NCI-H748 (cell line): ENCODE results near the gene ACSL5.
A peak's percentile ranks its signal among the peaks of the same experiment; 100 is the strongest.
"Not testable (repeated sequence)": the region's sequence is repeated elsewhere in the genome, so short reads cannot be mapped to it uniquely, and the experiment has no call there.

Experiments
- DNase-seq: peaks from one replicate; lab custom pipeline; 2025; ENCODE audit not compliant: unreplicated experiment; lab: John Stamatoyannopoulos, UW

The ACSL5 gene

GRCh38 chr10:112374724-112375541, 1.0 kb downstream of the ACSL5 start:
- DNase-seq: no peak

- DNase-seq: no peak
These were observed 1.9 kb downstream of the ACSL5 start for GRCh38 chr10:112375721-112376395.

DNA sequence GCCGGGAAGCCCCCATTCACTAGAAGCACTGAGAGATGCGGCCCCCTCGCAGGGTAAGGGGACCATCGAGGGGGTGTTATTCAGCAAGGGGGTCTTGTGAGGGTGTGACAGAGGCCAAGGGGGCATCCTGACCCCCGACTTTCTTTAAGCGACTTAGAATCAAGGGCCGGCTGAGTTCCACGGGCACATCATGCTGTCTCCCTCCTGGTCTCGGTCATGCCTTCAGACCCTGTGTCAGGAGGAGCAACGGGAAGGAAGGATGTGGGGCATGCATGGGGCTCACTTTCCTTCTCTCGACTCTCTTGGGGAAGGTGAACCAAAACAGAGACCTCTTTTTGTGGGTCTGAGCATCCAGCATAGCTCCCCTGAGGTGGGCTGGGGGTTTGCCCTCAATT, 2.5 kb downstream of the ACSL5 start:
- DNase-seq: no peak

DNA sequence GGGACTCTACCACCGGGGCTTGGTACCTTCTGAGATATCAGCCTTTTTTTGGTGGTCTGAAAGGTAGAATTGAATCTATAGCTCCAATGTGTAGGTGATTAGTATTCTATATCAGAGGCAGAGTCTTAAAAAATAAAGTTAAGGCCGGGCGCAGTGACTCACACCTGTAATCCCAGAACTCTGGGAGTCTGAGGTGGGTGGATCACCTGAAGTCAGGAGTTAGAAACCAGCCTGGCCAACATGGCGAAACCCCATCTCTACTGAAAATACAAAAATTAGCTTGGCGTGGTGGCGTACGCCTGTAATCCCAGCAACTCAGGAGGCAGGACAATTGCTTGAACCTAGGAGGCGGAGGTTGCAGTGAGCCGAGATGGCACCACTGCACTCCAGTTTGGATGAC, 3.2 kb downstream of the ACSL5 start:
- not testable (repeated sequence) for DNase-seq

DNA sequence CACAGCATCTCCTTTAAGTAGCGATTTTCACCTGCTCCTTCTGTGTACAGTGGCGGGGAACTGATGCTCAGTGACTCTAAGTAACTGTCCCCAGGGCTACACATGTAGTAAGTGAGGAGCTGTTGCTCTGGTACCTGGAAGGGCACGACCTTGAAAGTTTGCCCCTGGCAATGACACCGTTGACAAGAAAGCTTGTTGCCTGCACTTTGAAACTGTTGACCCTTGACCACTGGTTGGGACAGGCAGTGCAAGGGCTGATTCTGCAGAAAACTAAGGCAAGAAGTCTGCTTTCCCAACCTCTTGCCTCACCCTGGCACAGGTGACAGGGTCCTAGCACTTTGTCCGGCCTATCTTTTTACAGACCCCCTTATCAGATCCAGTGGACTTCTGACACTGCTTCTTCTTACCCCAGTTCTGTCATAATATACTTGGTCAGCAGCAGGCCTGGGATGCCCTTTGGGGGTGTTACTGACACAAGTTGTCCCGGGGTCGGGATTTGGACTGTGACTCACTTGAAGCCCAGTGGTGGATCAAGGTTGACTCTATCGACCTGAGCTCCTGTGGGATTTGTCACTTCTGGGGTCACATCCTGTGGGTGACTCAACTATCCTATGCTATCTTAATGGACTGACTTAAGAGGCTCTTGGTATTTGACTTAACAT, 5.8 kb downstream of the ACSL5 start:
- DNase-seq: no peak

GRCh38 chr10:112382515-112383235, 8.8 kb downstream of the ACSL5 start:
- DNase-seq: no peak

GRCh38 chr10:112383325-112383724, 9.4 kb downstream of the ACSL5 start:
- no peak for DNase-seq

- DNase-seq: no peak
These were observed 10.2 kb downstream of the ACSL5 start for GRCh38 chr10:112384141-112384540.

GRCh38 chr10:112385201-112385600, 11.3 kb downstream of the ACSL5 start:
- DNase-seq: no peak

DNA sequence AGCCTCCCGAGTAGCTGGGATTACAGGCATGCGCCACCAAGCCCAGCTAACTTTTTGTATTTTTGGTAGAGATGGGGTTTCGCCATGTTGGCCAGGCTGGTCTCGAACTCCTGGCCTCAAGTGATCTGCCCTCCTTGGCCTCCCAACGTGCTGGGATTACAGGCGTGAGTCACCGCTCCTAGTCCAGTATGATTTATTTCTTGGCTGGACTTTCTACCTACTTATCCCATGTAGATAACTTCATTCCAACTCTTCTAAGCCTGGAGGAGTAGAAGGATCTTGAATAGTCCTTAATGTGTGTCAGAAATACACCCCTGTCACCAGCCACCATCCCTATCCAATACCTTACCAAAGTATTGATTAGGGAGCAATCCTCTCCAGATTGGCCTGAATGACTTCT, 14.1 kb downstream of the ACSL5 start:
- DNase-seq: not testable (repeated sequence)

- DNase-seq: no peak
These were observed 14.6 kb downstream of the ACSL5 start for GRCh38 chr10:112388548-112388947.

- no peak for DNase-seq
These were observed 15.4 kb downstream of the ACSL5 start for GRCh38 chr10:112389271-112389822.

- DNase-seq: no peak
These were observed 16.3 kb downstream of the ACSL5 start for GRCh38 chr10:112390125-112390703.

GRCh38 chr10:112393341-112393740, 19.4 kb downstream of the ACSL5 start:
- DNase-seq: no peak

- no peak for DNase-seq
These were observed 19.9 kb downstream of the ACSL5 start for GRCh38 chr10:112393827-112394226.

DNA sequence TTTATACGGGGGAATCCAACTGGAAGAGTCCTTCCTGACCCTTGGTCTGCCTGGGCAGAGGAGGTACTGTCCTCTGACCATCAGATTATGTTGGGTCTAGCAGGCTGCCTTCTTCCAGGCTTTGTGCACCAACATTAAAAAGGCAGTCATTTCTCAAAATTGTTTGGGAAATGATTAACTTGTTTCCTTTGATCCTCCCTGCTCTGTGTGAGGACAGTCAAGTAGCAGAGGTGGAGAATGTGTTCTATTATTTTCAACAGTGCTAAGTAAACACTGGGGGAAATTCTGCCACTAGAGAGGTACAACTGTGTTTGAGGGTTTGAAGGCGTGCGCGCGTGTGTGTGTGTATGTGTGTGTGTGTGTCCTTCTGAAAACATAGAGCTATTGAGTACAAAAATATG, 20.6 kb downstream of the ACSL5 start:
- DNase-seq: peak; percentile 27

DNA sequence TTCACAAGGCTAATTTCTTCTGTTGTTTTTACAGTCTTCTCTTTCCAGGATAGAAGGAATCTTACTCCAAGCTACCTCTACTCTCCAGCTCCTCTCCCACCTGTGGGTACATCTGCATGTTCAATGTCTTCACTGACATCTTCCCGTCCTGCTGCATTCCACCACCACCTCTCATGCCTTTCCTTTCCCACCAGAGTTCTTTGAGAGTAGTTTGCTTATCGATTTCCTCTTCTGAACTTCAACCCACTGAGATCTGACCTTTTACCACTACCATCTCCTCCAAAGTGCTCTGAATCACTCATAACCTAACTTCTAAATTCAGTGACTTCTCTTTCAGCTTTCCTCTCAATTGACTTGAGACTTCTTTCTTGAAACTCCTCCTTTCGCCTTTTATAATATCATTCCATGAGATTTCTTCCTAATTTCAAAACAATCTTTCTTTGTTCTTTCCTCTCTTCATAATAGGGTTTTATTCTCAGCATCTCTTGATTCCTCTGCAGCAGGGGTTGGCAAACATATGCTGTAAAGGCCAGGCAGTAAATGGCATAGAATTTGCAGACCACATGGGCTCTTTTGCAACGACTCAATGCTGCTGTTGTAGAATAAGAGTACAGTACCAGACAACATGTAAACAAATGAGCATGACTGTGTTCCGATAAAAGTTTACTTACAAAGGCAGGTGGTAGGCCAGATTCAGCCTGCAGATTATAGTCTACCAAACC, 22.1 kb downstream of the ACSL5 start:
- no peak for DNase-seq

DNA sequence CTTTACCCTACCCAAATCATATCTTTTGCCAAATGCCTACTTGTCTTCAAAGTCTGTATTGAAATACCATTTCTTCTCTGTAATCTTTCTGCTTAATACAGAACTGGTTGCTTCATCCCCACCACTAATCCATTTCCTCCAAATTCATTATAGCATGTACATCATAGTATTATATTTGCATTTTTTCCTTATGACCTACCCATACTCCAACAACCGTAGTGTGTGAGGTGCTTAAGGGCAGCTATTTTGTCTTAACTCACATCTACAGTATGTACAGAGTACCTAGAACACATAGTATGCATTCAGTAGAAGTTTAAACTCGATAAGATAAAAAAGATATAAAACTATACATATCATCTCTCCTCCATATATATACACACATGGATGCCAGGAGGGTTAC, 23.7 kb downstream of the ACSL5 start:
- no peak for DNase-seq

GRCh38 chr10:112402917-112403316, 29.0 kb downstream of the ACSL5 start:
- DNase-seq: no peak

GRCh38 chr10:112404617-112405016, 30.7 kb downstream of the ACSL5 start:
- no peak for DNase-seq
